ENCODE measurements around the gene FERMT1.

GRCh38 chr20:6030453-6031080 is 92.3 kb downstream of the FERMT1 start:
- TF ChIP-seq CTCF (IDR thresholded peaks at IDR 0.05) (no peak), POLR2A (IDR thresholded peaks at IDR 0.05) (no peak)
